Measurements from ENCODE around the gene CERKL. TPM values are rescaled to one million over a fixed set of nuclear protein-coding genes. Genes with fewer than 3 reads are reported as not detected.
A peak's percentile ranks its signal among the peaks of the same experiment; 100 is the strongest.

CERKL gene
- total RNA-seq, 1 donor from 2014 or later = 2.6 TPM

DNA sequence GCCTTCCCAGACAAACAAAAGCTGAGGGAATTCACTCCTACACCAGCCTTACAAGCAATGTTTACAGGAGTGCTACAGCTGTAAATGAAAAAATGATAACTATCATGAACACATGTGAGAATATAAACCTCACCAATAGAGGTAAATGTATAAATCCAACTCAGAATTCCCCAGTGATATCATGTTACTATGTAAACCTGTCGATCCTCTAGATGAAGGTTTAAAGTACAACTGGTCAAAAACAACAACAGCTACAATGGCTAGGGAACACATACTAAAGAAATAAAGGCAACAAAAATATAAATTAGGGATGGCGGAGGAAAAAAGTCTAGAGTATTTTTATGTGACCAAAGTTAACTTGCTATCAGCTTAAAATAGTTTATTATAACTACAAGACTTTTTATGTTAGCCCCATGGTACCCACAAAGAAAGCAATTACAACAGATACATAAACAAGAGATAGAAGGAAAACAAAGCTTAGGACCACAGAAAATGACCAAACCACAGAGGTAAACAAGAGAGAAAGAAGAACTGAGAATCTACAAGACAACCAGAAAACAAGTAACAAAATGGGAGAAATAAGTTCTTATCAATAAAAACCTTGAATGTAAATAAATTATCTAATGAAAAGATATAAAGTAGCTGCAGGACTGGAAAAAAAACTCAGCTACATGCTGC, 8.3 kb downstream of the CERKL start:
- no peaks in the 10 kb centered on the region for H3K4me1 Mint-ChIP-seq (ENCODE audit: low read depth)
- H3K9me3 Mint-ChIP-seq (ENCODE audit: low read depth) = peaks cover 12% of the 10 kb centered on the region
- no peak for TF ChIP-seq CTCF (IDR thresholded peaks at IDR 0.05; ENCODE audit: unreplicated experiment)
- H3K27me3 Mint-ChIP-seq = peaks cover 25% of the 10 kb centered on the region
- DNase-seq (ENCODE audit: low spot score, unreplicated experiment) = no peak
- no peaks in the 10 kb centered on the region for H3K36me3 Mint-ChIP-seq (ENCODE audit: insufficient read depth)
- no peak overlapping the region for H3K27ac Mint-ChIP-seq
- H3K4me3 Mint-ChIP-seq (ENCODE audit: low read depth) = no peak overlapping the region

DNA sequence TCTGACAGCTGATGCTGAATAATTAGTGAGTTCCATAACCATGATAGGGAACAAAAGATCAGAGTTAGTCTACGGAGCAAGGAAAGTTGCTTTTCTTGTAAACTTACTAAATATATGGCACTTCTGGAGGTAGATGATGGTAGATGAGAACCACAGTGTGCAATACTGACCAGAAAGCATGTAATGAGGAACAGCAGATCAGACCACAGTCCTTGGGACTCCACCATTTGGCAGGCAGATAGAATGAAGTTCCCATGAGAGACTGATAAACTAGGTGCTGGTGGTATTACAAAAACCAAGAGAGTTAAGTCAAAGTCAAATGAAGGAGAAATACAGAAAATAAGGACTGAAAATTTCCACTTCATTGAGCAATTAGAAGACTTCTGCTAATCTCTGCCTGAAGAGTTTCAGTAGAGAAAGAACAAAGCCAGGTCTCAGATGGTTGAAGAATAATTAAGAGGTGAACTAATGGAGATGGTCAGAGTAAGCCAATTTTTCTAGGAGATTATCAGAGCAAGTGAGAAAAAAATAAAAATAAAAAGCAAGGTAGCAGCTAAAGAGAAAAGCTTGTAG, 10.4 kb downstream of the CERKL start:
- Mint-ChIP-seq H3K9me3 (ENCODE audit: low read depth) (peaks cover 12% of the 10 kb centered on the region), H3K36me3 (ENCODE audit: insufficient read depth) (no peaks in the 10 kb centered on the region), H3K27me3 (peaks cover 9% of the 10 kb centered on the region), H3K4me1 (ENCODE audit: low read depth) (no peaks in the 10 kb centered on the region), H3K4me3 (ENCODE audit: low read depth) (no peak overlapping the region), H3K27ac (no peak overlapping the region)
- DNase-seq (ENCODE audit: low spot score, unreplicated experiment) = no peak
- no peak for TF ChIP-seq CTCF (IDR thresholded peaks at IDR 0.05; ENCODE audit: unreplicated experiment)

- TF ChIP-seq CTCF (IDR thresholded peaks at IDR 0.05; ENCODE audit: unreplicated experiment) = no peak
- peak overlapping the region; percentile 70 for H3K27ac Mint-ChIP-seq
- H3K27me3 Mint-ChIP-seq = no peaks in the 10 kb centered on the region
- no peak overlapping the region for H3K4me3 Mint-ChIP-seq (ENCODE audit: low read depth)
- H3K36me3 Mint-ChIP-seq (ENCODE audit: insufficient read depth) = no peaks in the 10 kb centered on the region
- DNase-seq (ENCODE audit: low spot score, unreplicated experiment) = no peak
- peaks cover 8% of the 10 kb centered on the region for H3K4me1 Mint-ChIP-seq (ENCODE audit: low read depth)
- peaks cover 7% of the 10 kb centered on the region for H3K9me3 Mint-ChIP-seq (ENCODE audit: low read depth)
These were observed 13.8 kb downstream of the CERKL start for GRCh38 chr2:181643151-181643550.

DNA sequence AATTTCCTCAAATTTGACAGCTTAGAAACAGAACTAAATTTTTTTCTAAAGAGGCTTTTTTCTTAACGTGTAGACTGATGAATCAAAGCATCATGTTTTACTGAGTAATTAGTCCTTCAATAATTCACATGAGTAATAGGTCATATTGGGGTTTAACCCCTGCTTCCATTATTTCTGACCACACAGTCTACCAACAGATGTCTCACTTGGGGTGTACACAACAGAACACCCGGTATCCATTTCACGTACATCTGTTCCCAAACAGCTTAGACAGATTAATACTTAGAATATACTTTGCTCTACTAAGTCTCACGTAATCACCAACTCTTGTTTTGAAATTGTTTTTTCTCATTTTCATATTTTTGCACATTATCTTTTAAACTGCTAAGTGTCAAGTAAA, 14.8 kb downstream of the CERKL start:
- Mint-ChIP-seq H3K27me3 (no peaks in the 10 kb centered on the region), H3K36me3 (ENCODE audit: insufficient read depth) (no peaks in the 10 kb centered on the region), H3K9me3 (ENCODE audit: low read depth) (no peaks in the 10 kb centered on the region), H3K4me3 (ENCODE audit: low read depth) (no peak overlapping the region), H3K27ac (no peak overlapping the region), H3K4me1 (ENCODE audit: low read depth) (peaks cover 8% of the 10 kb centered on the region)
- DNase-seq (ENCODE audit: low spot score, unreplicated experiment) = no peak
- no peak for TF ChIP-seq CTCF (IDR thresholded peaks at IDR 0.05; ENCODE audit: unreplicated experiment)

- DNase-seq (ENCODE audit: low spot score, unreplicated experiment) = no peak
- no peaks in the 10 kb centered on the region for H3K36me3 Mint-ChIP-seq (ENCODE audit: insufficient read depth)
- peaks cover 8% of the 10 kb centered on the region for H3K4me1 Mint-ChIP-seq (ENCODE audit: low read depth)
- H3K27ac Mint-ChIP-seq = no peak overlapping the region
- H3K27me3 Mint-ChIP-seq = no peaks in the 10 kb centered on the region
- H3K9me3 Mint-ChIP-seq (ENCODE audit: low read depth) = no peaks in the 10 kb centered on the region
- TF ChIP-seq CTCF (IDR thresholded peaks at IDR 0.05; ENCODE audit: unreplicated experiment) = no peak
- no peak overlapping the region for H3K4me3 Mint-ChIP-seq (ENCODE audit: low read depth)
These were observed 17.2 kb downstream of the CERKL start for GRCh38 chr2:181639686-181640085.

All from progenitor cell of endocrine pancreas (in vitro differentiated cells).